ENCODE measurements around the gene RPL12.

RPL12 gene

GRCh38 chr9:127406799-127407491 lies 44.3 kb downstream of the RPL12 start:
- no peak for DNase-seq (ENCODE audit: insufficient read length, low spot score)
- no peak for FAIRE-seq

GRCh38 chr9:127405344-127406125 lies 45.7 kb downstream of the RPL12 start:
- no peak for DNase-seq (ENCODE audit: insufficient read length, low spot score)
- TF ChIP-seq CTCF (IDR thresholded peaks at IDR 0.05; ENCODE audit: insufficient read depth, missing control alignments): no peak
- FAIRE-seq: no peak

More at GRCh38 chr9:127406799-127407491, 44.3 kb downstream of the RPL12 start:
- no peak for TF ChIP-seq CTCF (IDR thresholded peaks at IDR 0.05; ENCODE audit: insufficient read depth, missing control alignments)

- DNase-seq (ENCODE audit: insufficient read length, low spot score): no peak
Measured at GRCh38 chr9:127404631-127405030, 46.6 kb downstream of the RPL12 start.

GRCh38 chr9:127403507-127404192 lies 47.6 kb downstream of the RPL12 start:
- no peak for TF ChIP-seq CTCF (IDR thresholded peaks at IDR 0.05; ENCODE audit: insufficient read depth, missing control alignments)
- DNase-seq (ENCODE audit: insufficient read length, low spot score) (no peak), FAIRE-seq (no peak)

More at GRCh38 chr9:127404631-127405030, 46.6 kb downstream of the RPL12 start:
- no peak for FAIRE-seq
- TF ChIP-seq CTCF (IDR thresholded peaks at IDR 0.05; ENCODE audit: insufficient read depth, missing control alignments): no peak

GRCh38 chr9:127402401-127403090 lies 48.7 kb downstream of the RPL12 start:
- no peak for DNase-seq (ENCODE audit: insufficient read length, low spot score)
- TF ChIP-seq CTCF (IDR thresholded peaks at IDR 0.05; ENCODE audit: insufficient read depth, missing control alignments): no peak
- no peak for FAIRE-seq

GRCh38 chr9:127399736-127400269 lies 51.4 kb downstream of the RPL12 start:
- FAIRE-seq: no peak
- no peak for DNase-seq (ENCODE audit: insufficient read length, low spot score)
- TF ChIP-seq CTCF (IDR thresholded peaks at IDR 0.05; ENCODE audit: insufficient read depth, missing control alignments): no peak

All from D721Med (cell line).